ENCODE results near the gene FBXW2. TPM values are rescaled to one million over a fixed set of nuclear protein-coding genes. Genes with fewer than 3 reads are reported as not detected.

FBXW2 gene
- total and polyA plus RNA-seq, 10 of the 15 experiments (the other 5 are each of a cell fraction or from before 2014, with no cell fraction given): 2.9 to 56.9 (median 39.1) TPM

- no peak for TF ChIP-seq ETV6 (conservative IDR thresholded peaks at IDR 0.05 in 1 of 2, IDR thresholded peaks at IDR 0.05 in 1 of 2; ENCODE audit: borderline replicate concordance in 1 of 2, low read depth in 1 of 2)
- no peak for TF ChIP-seq NFXL1 (IDR thresholded peaks at IDR 0.05; ENCODE audit: borderline replicate concordance)
- no peak for TF ChIP-seq TCF7 (IDR thresholded peaks at IDR 0.05; ENCODE audit: borderline replicate concordance)
- no peak for TF ChIP-seq ATF3 (IDR thresholded peaks at IDR 0.05; ENCODE audit: borderline replicate concordance, extremely low read depth, low read depth, low read length)
- no peak for TF ChIP-seq BCLAF1 (IDR thresholded peaks at IDR 0.05)
Observed at GRCh38 chr9:120781236-120781635, 12.0 kb downstream of the FBXW2 start (continued).

GRCh38 chr9:120780367-120780766, 12.8 kb downstream of the FBXW2 start:
- in situ Hi-C loops (cut with MboI) (no loop called here), intact Hi-C loops (cut with micrococcal nuclease; ENCODE audit: unreplicated experiment) (no loop called here)
- DNase-seq (ENCODE audit: low read depth, low spot score) (no peak), ATAC-seq (no peak), FAIRE-seq (no peak)
- BruUV-seq (replicated peaks): TSS peak; percentile 21
- Histone ChIP-seq H3K79me2 (ENCODE audit: control insufficient read depth, insufficient read depth, low read length) (peaks cover 1% of the 10 kb centered on the region), H3K9me3 (replicated peaks; ENCODE audit: control insufficient read depth, insufficient read depth, low read length) (no peaks in the 10 kb centered on the region; the same call in 2 of the 3 replicates), H3K4me3 (no peak overlapping the region), H2AFZ (ENCODE audit: control insufficient read depth, low read depth, low read length) (no peak overlapping the region), H3K9ac (ENCODE audit: control insufficient read depth, insufficient read depth, low read length) (no peak overlapping the region), H3K27me3 (replicated peaks in 1 of 2; ENCODE audit: control insufficient read depth in 2 of 2, insufficient read depth in 2 of 2, low read length in 1 of 2) (no peaks in the 10 kb centered on the region), H4K20me1 (ENCODE audit: control insufficient read depth, insufficient read depth) (no peaks in the 10 kb centered on the region), H3K4me2 (ENCODE audit: control insufficient read depth, insufficient read depth) (no peak overlapping the region), H3K4me1 (ENCODE audit: control insufficient read depth, insufficient read depth, low read length) (no peaks in the 10 kb centered on the region), H3K27ac (ENCODE audit: control insufficient read depth, insufficient read depth) (no peak overlapping the region), H3K36me3 (ENCODE audit: control insufficient read depth in 2 of 2, insufficient read depth in 2 of 2, low read length in 1 of 2) (peaks cover 1 to 26% of the 10 kb centered on the region in 2 experiments)
- POLR2A ChIA-PET: interaction anchor here (0.6 to 1.0 kb wide), 2 partner anchors 19 to 1610 kb away, joined by 3 to 4 read pairs; no protein-coding TSS in a partner anchor
- CTCF ChIA-PET: interaction anchor here (0.6 kb wide), 1 partner anchor 1261 kb away, joined by 3 read pairs; no protein-coding TSS in a partner anchor
- RAD21 ChIA-PET (ENCODE audit: unreplicated experiment): no interaction called here
- SMC1A ChIA-PET (ENCODE audit: uncharacterized antibody, unreplicated experiment): interaction anchor here (0.6 to 1.3 kb wide), 4 partner anchors 17 to 93 kb away, joined by 3 to 5 read pairs (median 4); no protein-coding TSS in a partner anchor
- TF ChIP-seq ZBTB33 (IDR thresholded peaks at IDR 0.05): peak; percentile 71
- TF ChIP-seq ZNF592 (IDR thresholded peaks at IDR 0.05): no peak
- 96% methylated on average over 3 of the region's 3 CpGs for WGBS (ENCODE audit: insufficient coverage, insufficient replicate concordance, low lambda C conversion rate, missing lambda C conversion rate)

All from GM12878 (cell line).